NAMALWA (cell line): ENCODE measurements around the gene ATAD3A.
A peak's percentile ranks its signal among the peaks of the same experiment; 100 is the strongest.
"Not testable (repeated sequence)": the region's sequence is repeated elsewhere in the genome, so short reads cannot be mapped to it uniquely, and the experiment has no call there.

Experiments
- DNase-seq: peaks from one replicate; pipeline ENCODE4 v3.0.0-alpha.2; 2015; ENCODE audit warnings: low spot score

The ATAD3A gene

DNA sequence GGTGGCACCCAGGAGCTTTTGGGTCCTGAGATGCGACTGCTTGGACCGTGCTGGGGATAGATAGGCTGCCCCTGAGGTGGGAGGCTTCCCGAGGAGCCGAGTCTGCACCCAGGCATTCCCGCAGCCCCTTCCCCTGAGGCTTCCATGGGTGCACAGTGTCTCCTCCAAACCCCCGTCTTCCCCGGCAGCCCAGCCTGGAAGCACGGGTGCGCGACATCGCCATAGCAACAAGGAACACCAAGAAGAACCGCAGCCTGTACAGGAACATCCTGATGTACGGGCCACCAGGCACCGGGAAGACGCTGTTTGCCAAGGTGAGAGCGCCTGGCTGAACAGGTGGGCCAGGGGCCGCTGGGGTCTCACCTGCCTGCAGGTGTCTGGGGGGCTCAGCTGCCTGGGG, 11.7 kb downstream of the ATAD3A start:
- not testable (repeated sequence) for DNase-seq

GRCh38 chr1:1524750-1525383, 12.9 kb downstream of the ATAD3A start:
- not testable (repeated sequence) for DNase-seq

DNA sequence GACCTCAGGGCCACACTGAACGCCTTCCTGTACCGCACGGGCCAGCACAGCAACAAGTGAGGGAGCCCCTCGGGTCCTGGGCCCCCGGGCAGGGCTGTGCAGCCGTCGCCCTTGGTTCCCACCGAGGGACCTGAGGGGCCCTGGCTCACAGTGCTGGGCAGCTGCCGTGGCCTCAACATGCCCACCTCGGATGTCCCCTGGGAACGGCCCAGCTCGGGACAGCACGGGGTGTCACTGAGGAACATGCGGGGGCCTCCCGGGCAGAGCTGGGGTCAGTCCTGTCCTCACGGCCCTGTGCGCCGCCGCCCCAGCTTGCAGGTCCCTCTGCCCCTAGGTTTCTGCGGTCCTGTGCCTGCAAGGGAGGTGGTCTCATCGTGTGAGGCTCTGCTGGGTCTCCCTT, 14.5 kb downstream of the ATAD3A start:
- not testable (repeated sequence) for DNase-seq

DNA sequence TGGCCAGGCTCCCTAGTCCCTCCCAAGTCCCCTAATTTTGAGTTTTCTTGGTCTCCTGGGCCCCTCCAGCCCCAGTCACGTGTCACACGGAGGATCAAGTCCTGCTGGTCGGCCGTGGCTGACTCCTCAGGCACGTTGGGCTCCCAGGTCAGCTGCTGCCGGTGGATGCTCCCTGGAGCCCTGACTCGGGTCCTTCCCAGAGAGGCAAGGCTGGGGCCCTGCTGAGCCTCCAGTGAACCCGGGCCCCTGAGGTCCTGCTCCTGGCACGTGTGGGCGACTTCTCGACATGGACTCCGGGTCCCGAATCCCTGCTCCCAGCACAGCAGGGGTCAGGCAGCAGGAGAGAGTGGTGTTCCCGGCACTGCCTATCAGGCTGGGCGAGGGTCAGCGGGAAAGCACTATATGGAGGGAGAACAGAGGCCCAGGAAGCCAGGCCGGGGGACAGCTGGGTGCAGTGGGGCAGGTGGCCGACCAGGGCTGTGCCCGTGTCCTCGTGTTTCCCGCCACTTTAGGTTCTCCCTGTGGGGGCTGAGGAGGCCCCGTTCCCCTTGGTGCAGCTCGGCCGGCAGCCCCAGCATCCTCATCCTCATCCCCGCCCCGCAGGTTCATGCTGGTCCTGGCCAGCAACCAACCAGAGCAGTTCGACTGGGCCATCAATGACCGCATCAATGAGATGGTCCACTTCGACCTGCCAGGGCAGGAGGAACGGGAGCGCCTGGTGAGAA, 15.3 kb downstream of the ATAD3A start:
- no peak for DNase-seq

DNA sequence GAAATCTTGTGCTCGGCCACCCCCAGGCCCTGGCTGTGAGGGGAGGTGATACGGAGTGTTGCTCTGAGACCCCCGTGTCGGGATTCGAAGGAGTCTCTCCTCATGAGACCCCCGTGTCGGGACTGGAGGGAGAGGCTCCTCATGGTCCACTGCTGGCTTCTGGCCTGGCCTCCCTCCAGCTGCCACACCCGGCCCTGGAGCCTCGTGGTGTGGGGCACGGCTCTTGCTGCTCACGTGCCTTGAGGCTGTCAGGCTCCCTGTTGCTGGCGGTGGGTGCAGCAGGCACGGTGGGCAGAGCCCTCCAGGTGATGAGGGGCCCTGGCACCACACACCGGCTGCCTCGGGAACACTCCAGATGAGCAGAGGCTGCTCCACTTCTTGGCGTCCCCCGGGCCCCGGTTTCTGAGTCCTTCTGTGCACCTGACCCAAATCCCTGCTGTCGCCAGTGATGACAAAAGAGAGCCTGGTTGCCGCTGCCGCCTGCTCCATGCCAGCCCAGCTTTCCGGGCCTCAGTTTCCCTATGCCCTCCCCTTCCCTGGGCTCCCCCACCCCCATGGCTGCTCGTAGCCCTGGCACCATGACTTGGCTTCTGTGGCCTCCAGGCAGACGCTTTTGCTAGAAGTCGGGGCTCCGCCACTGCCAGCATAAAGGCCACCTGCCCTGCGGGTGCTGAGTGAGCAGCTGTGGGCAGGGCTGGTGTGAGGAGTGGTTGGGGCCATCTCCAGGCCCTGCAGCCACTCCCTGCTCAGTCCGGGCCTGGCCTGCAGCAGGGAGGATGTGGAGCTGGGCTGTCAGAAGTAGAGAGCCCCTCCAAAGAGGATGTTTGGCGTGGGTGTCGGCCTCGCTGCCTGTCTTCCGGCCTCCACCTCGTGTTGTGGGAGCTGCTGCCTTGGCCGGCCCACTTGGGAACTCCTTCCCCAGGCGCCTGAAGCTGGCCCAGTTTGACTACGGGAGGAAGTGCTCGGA, 16.6 kb downstream of the ATAD3A start:
- no peak for DNase-seq

DNA sequence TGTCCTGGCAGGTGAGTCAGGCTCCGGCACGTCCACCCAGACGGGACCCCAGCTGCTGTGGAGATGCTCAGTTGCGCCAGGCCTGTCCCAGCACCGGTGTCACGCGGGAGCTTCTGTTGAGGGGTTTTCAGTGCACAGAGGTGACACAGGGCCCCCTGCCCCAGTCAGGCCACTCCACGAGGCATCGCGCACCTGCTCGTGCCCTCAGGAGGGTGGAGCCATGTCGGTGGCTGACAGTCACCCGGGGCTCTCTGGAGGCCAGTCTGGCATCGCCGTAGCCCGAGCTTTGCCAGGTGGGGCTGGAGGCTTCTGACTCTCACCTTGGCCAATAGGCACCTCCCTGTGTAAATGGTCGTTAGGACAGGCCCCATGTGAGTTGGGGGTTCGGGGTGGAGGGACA, 17.4 kb downstream of the ATAD3A start:
- DNase-seq: no peak

DNA sequence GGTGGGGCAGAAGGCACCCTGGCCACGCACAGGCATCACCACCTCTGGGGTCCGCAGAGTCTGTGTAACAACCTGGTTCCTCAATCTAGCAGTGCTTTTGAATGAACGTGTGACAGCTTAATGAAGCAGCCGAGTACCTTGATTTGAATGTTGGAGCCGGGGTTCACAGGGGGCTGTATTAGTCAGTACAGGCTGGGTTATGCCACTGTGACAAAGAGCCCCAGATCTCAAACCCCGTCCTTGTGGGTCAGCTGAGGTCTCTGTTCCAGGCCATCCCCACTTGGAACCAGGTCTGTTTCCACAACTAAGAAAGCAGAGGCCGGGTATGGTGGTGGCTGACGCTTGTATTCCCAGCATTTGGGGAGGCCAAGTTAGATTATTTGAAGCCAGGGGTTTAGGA, 18.0 kb downstream of the ATAD3A start:
- DNase-seq: no peak

DNA sequence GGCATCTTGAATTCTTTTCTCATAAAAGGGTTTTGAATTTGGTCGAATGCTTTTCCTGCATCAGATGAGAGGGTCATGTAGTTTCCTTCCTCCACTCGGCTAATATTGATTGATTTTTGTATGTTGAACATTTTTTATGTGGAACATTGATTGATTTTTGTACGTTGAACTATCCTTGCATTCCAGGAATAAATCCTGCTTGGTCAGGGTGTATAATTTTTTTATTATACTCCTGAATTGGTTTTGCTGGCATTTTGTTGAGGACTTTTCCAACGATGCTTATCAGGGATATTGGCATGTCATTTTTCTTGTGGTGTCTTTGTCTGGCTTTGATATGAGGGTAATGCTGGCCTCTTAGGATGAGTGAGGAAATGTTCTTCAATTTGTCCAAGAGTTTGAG, 20.0 kb downstream of the ATAD3A start:
- DNase-seq: peak; percentile 31

GRCh38 chr1:1533176-1533893, 21.4 kb downstream of the ATAD3A start:
- DNase-seq: not testable (repeated sequence)

- not testable (repeated sequence) for DNase-seq
These were observed 21.9 kb downstream of the ATAD3A start for GRCh38 chr1:1533894-1534291.

DNA sequence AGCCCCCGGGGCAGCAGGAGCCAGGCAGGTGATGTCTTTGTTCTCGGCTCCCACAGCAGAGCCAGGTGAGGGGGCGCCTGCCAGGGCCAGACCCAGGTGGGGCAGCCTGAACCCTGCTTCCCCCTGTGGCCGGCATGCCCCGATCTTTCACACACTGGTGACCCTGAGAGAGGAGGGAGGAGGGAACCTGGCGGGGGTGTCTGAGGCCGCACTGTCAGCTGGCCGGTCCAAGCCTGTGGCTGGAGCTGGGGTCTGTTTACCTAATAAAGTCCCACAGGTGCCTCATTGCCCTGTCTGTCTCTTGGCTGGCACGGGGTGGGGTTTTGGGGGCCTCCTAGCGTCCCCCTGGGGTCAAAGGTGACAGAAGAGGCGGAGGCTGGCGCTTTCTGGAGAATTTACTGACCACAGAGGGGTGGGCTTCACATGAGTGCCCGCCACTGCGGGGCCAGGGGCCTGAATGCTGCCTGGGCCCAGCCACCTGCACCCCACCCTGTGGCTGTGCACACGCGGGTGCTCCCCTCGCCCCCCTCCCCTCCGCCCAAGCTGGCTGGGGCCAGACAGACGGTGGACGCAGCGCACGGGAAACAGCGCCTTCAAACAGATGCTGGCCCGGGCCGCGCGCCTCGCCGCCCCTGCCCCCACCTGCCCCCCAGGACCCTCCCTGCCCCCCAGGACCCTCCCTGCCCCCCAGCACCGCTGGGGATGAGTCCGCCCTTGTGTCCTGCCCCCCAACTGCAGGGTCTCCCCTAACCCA, 22.6 kb downstream of the ATAD3A start:
- DNase-seq: no peak

DNA sequence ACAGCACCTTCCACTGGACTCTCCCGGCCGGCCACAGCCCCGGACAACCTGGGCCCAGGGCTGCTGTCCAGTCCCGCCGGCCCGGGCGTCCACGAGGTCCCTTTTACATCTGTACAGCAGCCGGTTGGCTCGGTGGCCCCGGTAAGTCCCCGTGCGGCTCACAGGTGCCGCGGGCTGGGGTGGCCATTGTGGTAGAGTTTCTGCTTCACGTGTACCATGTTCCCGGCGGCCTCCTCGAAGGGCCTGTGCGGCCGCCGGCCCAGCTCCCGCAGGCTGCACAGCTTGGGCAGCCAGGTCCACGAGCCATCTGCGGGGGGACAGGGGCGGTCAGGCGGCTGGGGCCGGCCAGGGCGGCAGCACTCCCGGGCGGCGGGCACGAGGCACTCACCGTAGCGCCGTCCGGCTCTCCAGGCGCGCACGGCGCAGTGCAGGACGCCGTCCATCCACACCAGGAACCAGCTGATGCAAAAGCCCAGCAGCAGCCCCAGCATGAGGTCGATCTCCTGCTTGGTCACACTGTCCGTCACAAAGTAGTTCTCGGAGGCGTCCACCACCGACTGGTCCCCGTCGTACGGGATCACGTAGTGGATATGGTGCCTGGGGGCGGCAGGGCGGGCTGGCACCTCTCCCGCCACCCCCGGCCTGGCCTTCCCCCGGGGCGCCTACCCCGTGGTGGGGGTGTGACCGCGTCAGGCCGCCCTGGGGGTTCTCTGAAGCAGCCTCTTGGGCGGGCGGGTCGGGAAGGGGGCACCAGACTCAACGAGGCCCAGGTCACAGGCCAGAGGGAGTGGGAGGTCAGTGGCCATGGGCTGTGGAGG, 23.4 kb downstream of the ATAD3A start:
- DNase-seq: no peak

DNA sequence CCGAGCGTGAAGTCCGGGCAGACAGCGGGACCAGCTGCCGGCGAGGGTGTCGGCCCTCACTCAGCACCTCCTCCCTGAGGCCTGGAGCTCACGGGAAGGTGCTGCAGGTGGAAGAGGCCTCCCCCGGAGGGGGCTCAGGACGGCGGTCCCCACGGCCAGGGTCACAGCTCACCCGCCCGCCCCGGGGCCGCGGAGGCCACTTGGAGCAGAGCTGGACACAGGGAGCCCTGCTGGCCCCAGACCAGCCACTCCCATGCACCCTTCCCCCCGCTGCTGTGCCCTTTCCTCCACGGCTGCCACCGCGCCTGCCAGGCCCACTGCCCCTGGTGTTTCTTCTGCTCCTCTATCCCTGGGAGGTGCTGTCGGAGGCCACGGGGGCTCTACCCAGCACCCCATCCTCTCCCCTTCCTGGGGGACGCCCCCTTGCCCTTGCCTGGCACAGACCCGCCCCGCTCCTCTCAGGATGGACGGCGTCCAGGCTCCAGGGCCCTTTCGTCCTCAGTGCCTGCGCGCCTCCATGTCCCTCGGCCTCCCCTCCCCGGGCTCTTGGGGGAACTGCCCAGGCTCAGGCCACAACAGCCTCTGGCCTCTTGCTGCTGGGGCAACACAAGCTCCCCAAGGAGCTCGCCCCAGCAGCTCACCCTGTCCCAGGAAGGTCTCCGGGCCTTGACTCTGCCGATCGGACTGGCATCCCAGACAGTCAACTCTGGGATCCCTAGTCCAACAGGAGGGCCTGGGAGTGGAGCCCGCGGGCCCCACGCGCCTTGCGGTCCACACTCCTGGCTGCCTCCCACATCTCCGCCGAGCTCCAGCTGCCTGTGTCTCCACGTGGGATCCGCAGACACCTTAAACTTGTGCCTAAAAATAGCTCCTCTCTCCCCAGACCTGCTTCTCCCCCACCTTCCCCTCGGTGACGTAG, 24.3 kb downstream of the ATAD3A start:
- DNase-seq: no peak

GRCh38 chr1:1536938-1537546, 25.1 kb downstream of the ATAD3A start:
- no peak for DNase-seq

- DNase-seq: peak; percentile 46
These were observed 25.8 kb downstream of the ATAD3A start for GRCh38 chr1:1537626-1538250.

DNA sequence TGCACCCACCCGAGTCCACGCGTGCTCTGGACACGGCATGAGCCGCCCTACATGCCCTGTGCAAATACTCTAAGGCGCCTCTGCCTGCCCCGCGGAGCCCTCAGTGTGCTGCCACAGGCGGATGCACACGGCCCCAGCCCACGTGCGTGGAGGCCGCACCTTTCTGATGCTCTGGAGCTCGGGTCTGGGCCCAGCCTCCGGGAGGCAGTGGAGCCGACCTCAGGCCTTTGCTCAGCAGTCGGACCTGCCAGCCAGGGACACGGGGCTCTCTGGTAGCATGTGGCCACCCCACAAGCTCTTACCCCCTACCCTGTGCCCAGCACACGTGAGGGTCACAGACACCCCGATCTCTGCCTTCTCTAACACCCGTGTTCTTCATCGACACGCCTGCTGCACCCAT, 26.4 kb downstream of the ATAD3A start:
- peak; percentile 31 for DNase-seq

GRCh38 chr1:1538989-1539309, 27.0 kb downstream of the ATAD3A start:
- DNase-seq: no peak

DNA sequence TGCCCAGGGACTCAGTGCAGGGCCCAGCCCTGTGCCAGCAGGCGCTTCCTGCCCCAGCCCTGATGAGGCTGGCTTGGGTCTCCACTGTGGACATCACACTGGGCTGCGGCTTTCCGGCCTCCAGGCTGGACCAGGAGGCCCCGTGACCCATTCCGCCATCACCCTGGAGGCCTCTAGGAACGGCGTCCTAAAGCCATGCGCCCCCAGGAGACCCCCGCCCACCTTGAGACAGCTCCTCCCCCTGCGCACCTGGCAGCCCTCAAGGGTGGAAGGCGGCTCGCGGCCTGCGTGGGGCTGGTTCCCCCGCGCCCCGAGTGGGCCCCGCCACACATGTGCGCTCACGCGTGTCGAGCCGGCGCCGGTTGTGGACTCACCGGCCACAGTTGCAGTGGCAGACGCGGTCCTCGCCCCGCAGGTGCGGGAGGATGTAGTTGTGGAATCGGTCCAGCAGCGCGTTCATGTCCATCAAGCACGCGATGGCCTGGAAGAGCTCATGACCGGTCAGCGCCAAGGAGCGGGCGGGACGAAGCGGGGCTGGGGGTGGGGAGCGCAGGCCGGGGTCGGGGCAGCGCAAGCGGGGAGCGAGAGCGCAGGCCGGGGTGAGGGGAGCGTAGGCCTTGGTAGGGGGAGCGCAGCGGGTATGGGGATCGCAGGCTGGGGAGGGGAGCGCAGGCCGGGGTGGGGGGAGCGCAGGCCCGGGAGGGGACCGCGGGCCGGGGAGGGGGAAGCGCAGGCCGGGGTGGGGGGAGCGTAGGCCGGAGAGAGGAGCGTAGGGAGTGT, 27.5 kb downstream of the ATAD3A start:
- DNase-seq: no peak
